T-cell (primary cell): ENCODE results near the gene CSTF2. TPM values are rescaled to one million over a fixed set of nuclear protein-coding genes. Genes with fewer than 3 reads are reported as not detected.

Source experiments
- ATAC-seq, 4 experiments: fragments of 200-7000 bp in 3 of 4; fragments of 150-1000 bp in 1 of 4; cut with Tn5 transposase; replicated peaks in 1 of 4; 1 replicate in 3 of 4; 2 replicates in 1 of 4; pipeline ENCODE4 v1.10.0; 2021; ENCODE audit warnings: moderate library complexity in 3 of 4, mild to moderate bottlenecking in 2 of 4, moderate number of reproducible peaks in 1 of 4
- CTCF ChIA-PET, 2 donors: fragments of 300-600 bp; sonication (Branson Sonifier 250); formaldehyde crosslinking; loops; one replicate each; lab custom pipeline; 2022; ENCODE audit warnings: antibody characterized with exemption in 2 of 2; lab: Charles Lee
- POLR2A ChIA-PET, 2 donors: fragments of 300-600 bp; sonication (Branson Sonifier 250); formaldehyde crosslinking; loops; one replicate each; lab custom pipeline; 2022; ENCODE audit warnings: antibody characterized with exemption in 2 of 2; lab: Charles Lee
- DNase-seq, 35 experiments: peaks; one replicate each; pipeline versions ENCODE4 v3.0.0 to v3.0.0-alpha.2; 2013 to 2023
- H3K27ac ChIP-seq: one replicate; pipeline ENCODE4 v1.5.1; 2013; ENCODE audit warnings: low read length
- H3K27me3 ChIP-seq, 2 experiments: replicated peaks in 1 of 2; 1 replicate in 1 of 2; 2 replicates in 1 of 2; pipeline versions ENCODE4 v1.6.1 to v1.7.0; 2013; ENCODE audit warnings: low read length in 1 of 2, mixed read lengths in 1 of 2; ENCODE audit not compliant: control insufficient read depth in 2 of 2, insufficient read depth in 2 of 2; ENCODE audit errors: extremely low read depth in 1 of 2
- H3K36me3 ChIP-seq, 2 donors: 1 replicate in 1 of 2; 2 replicates in 1 of 2; pipeline versions ENCODE4 v1.6.1 to v1.7.0; 2013; ENCODE audit warnings: low read length in 1 of 2; ENCODE audit not compliant: control insufficient read depth in 2 of 2, insufficient read depth in 1 of 2; ENCODE audit errors: extremely low read depth in 1 of 2
- H3K4me1 ChIP-seq, 2 experiments: 1 replicate in 1 of 2; 2 replicates in 1 of 2; pipeline versions ENCODE4 v1.6.1 to v1.7.0; 2013; ENCODE audit warnings: low read length in 2 of 2, mixed read lengths in 1 of 2; ENCODE audit not compliant: insufficient read depth in 2 of 2, control insufficient read depth in 1 of 2; ENCODE audit errors: extremely low read depth in 1 of 2
- H3K4me3 ChIP-seq, 2 donors: 1 replicate in 1 of 2; 2 replicates in 1 of 2; pipeline versions ENCODE4 v1.5.1 to v1.7.0; 2013; ENCODE audit warnings: mild to moderate bottlenecking in 2 of 2, low read length in 1 of 2, moderate library complexity in 1 of 2; ENCODE audit not compliant: control insufficient read depth in 1 of 2; ENCODE audit errors: extremely low read depth in 1 of 2
- H3K9me3 ChIP-seq: 2 replicates; pipeline ENCODE4 v1.7.0; 2013
- H3K27ac Mint-ChIP-seq, 2 donors: one replicate each; pipeline ENCODE4 v1.8.0; 2020 to 2021; ENCODE audit warnings: mild to moderate bottlenecking in 2 of 2, mixed read lengths in 2 of 2
- H3K27me3 Mint-ChIP-seq, 2 donors: one replicate each; pipeline ENCODE4 v1.8.0; 2021 to 2022; ENCODE audit warnings: mixed read lengths in 2 of 2
- H3K36me3 Mint-ChIP-seq: one replicate; pipeline ENCODE4 v1.8.0; 2021; ENCODE audit warnings: mixed read lengths
- H3K4me1 Mint-ChIP-seq, 3 donors: one replicate each; pipeline ENCODE4 v1.8.0; 2020 to 2022; ENCODE audit warnings: mixed read lengths in 3 of 3, mild to moderate bottlenecking in 1 of 3
- H3K4me3 Mint-ChIP-seq, 3 donors: one replicate each; pipeline ENCODE4 v1.8.0; 2020 to 2022; ENCODE audit warnings: mild to moderate bottlenecking in 3 of 3, mixed read lengths in 3 of 3, moderate library complexity in 3 of 3
- H3K9me3 Mint-ChIP-seq, 3 donors: one replicate each; pipeline ENCODE4 v1.8.0; 2020 to 2022; ENCODE audit warnings: mixed read lengths in 3 of 3
- WGBS: methylation state at CpG from one replicate; pipeline ENCODE4 v1.1.5; 2013; ENCODE audit warnings: missing lambda C conversion rate; ENCODE audit not compliant: insufficient coverage; 5-methylcytosine and 5-hydroxymethylcytosine counted together
- total RNA-seq, 35 experiments: library from RNA in 6 of 35; stranded (reverse) in 6 of 35; fragments of 120-200 nt in 1 of 35; gene quantifications; one replicate each; pipeline versions ENCODE4 v1.2.1 to v1.2.4 and lab custom pipeline; 2013 to 2026

The CSTF2 gene
- total RNA-seq, 5 donors from 2014 or later (not counting 1 experiment from before 2014, with no cell fraction given), result 9.3 to 17.7 (median 15.0) TPM

- POLR2A ChIA-PET, result no interaction called here
- Histone ChIP-seq H3K9me3 (no peaks in the 10 kb centered on the region), H3K27ac (no peak overlapping the region), H3K27me3 (peaks cover 0 to under 1% of the 10 kb centered on the region in 2 experiments), H3K36me3 (no peaks in the 10 kb centered on the region), H3K4me3 (no peak overlapping the region), H3K4me1 (no peaks in the 10 kb centered on the region)
- no CpG with 5 or more reads among the region's 4 CpGs for WGBS
- CTCF ChIA-PET, result no interaction called here
- H3K27me3 Mint-ChIP-seq, result peaks cover 0 to 21% of the 10 kb centered on the region in 2 donors
- H3K27ac Mint-ChIP-seq, result no peak overlapping the region
- ATAC-seq, result no peak
- DNase-seq, result no peak
- H3K36me3 Mint-ChIP-seq, result no peaks in the 10 kb centered on the region
- H3K4me3 Mint-ChIP-seq, result no peak overlapping the region
- no peaks in the 10 kb centered on the region for H3K9me3 Mint-ChIP-seq
- H3K4me1 Mint-ChIP-seq, result peaks cover 3 to 10% (median 6%) of the 10 kb centered on the region in 3 donors
Measured at GRCh38 chrX:100883654-100884053, 63.5 kb downstream of the CSTF2 start.

Other genes starting within 250 kb of the CSTF2 start
- gene TNMD, start 235.5 kb upstream of the CSTF2 start, total RNA-seq, result not detected
- gene TSPAN6, start 183.6 kb upstream of the CSTF2 start, total RNA-seq, result 1 to 10 TPM in 4 of 5 donors, under 1 TPM in 1; 0.91 to 2.1 (median 1.6) TPM
- under 1 TPM in 1 of 5 donors, not detected in 4; 0.18 TPM for gene SRPX2, start 176.2 kb upstream of the CSTF2 start, total RNA-seq
- gene SYTL4, start 88.3 kb upstream of the CSTF2 start, total RNA-seq, result under 1 TPM in 4 of 5 donors, not detected in 1; 0.12 to 0.82 (median 0.29) TPM
- gene NOX1, start 54.0 kb downstream of the CSTF2 start, total RNA-seq, result not detected
- 1 to 10 TPM in 4 of 5 donors, under 1 TPM in 1; 0.53 to 4.8 (median 1.8) TPM for gene XKRX, start 108.5 kb downstream of the CSTF2 start, total RNA-seq
- gene ARL13A, start 149.3 kb downstream of the CSTF2 start, total RNA-seq, result not detected
- 10 to 100 TPM; 34.7 to 45.8 (median 43.6) TPM for gene TRMT2B, start 231.7 kb downstream of the CSTF2 start, total RNA-seq